ENCODE measurements around the gene MGAT1. TPM values are rescaled to one million over a fixed set of nuclear protein-coding genes. Genes with fewer than 3 reads are reported as not detected.
"Not testable (repeated sequence)": the region's sequence is repeated elsewhere in the genome, so short reads cannot be mapped to it uniquely, and the experiment has no call there.

Gene MGAT1
- total RNA-seq, 2 donors from 2014 or later: 77.1 to 80.8 TPM

DNA sequence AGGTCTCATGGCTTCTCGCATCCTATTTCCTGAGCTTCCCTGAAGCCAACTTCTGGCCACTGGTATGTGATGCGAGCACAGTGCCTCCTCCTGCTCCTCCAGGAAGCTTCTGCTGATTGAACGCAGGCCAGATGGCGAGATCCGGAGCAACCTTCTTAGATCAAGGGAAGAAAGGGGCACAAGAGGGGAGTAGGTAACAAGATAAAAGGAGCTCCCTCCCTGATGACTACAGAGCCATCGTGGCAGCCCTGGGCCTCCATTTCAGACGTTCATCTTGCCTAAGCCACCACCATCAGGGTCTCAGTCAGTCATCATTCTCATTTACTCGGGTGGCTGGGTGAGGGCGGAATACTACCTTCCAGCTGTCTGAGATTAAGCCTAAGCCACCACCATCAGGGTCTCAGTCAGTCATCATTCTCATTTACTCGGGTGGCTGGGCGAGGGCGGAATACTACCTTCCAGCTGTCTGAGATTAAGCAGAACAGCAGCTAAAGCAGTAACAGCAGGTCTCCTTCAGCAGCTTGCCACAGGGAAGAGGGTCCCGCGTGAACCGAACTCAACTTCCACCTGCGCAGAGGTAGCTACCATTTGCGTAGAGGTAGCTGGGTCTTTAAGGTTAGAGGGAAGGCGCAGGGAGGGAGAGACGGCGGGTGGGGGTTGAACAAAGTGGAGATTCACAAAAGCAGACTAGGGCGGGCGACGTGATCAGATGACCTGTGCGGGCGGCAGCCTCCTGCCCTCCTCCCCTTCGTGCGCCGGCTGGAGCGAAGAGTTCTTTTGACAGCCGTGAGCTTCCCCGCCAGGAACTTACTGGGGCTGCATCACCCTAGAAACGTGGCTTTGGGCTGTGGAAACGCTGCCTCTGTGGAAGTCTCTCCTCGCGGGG lies 27.9 kb upstream of the MGAT1 start:
- Mint-ChIP-seq H3K36me3 (ENCODE audit: low read depth) (no peaks in the 10 kb centered on the region), H3K27me3 (no peaks in the 10 kb centered on the region), H3K27ac (peak overlapping the region; percentile 97), H3K4me3 (peak overlapping the region; percentile 97), H3K4me1 (peaks cover 35% of the 10 kb centered on the region)
- ATAC-seq: peak; percentile 77
- H3K9me3 ChIP-seq (ENCODE audit: control insufficient read depth, low read length, poor library complexity, severe bottlenecking): no peaks in the 10 kb centered on the region
- peak; percentile 50 to 62 (median 58) for DNase-seq

DNA sequence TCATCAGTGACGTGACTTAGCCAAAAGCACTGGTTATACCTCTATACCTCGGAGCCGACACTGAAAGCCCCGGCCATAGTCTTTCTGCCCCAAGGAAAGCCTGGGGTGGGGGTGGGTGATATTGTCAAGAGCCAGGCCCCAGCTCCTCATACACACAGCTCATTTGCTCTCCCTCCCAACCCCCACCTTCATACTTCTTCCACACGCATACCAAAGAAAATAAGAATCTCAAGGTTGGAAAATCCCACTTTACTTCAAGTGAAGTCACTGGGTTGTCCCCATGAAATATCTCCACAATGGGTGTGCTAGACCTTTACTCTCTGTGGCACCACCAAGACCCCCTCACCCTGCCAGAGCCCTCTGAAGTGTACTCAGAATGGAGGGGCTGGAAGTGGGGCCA lies 27.1 kb upstream of the MGAT1 start:
- ATAC-seq: no peak
- Mint-ChIP-seq H3K36me3 (ENCODE audit: low read depth) (no peaks in the 10 kb centered on the region), H3K4me3 (peak overlapping the region; percentile 97), H3K4me1 (peaks cover 37% of the 10 kb centered on the region), H3K27ac (peak overlapping the region; percentile 97), H3K27me3 (no peaks in the 10 kb centered on the region)
- DNase-seq: no peak
- no peaks in the 10 kb centered on the region for H3K9me3 ChIP-seq (ENCODE audit: control insufficient read depth, low read length, poor library complexity, severe bottlenecking)

DNA sequence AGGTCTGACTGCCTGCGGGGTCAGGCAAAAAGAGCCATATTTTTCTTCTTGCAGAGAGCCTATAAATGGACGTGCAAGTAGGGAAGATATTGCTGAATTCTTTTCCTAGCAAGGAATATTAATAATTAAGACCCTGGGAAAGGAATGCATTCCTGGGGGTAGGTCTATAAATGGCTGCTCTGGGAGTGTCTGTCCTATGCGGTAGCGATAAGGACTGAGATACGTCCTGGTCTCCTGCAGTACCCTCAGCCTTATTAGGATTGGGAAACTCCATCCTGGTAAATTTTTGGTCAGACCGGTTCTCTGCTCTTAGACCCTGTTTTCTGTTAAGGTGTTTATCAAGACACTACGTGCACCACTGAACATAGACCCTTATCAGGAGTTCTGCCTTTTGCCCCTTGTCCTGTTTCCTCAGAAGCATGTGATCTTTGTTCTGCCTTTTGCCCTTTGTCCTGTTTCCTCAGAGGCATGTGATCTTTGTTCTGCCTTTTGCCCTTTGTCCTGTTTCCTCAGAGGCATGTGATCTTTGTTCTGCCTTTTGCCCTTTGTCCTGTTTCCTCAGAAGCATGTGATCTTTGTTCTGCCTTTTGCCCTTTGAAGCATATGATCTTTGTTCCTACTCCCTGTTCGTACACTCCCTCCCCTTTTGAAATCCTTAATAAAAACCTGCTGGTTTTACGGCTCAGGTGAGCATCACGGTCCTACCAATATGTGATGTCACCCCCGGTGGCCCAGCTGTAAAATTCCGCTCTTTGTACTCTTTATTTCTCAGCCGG lies 26.3 kb upstream of the MGAT1 start:
- not testable (repeated sequence) for DNase-seq; ATAC-seq; H3K27me3 Mint-ChIP-seq; H3K9me3 ChIP-seq (ENCODE audit: control insufficient read depth, low read length, poor library complexity, severe bottlenecking); H3K36me3 Mint-ChIP-seq (ENCODE audit: low read depth)
- Mint-ChIP-seq H3K4me3 (peak overlapping the region; percentile 10), H3K27ac (peak overlapping the region; percentile 97), H3K4me1 (peaks cover 34% of the 10 kb centered on the region)

DNA sequence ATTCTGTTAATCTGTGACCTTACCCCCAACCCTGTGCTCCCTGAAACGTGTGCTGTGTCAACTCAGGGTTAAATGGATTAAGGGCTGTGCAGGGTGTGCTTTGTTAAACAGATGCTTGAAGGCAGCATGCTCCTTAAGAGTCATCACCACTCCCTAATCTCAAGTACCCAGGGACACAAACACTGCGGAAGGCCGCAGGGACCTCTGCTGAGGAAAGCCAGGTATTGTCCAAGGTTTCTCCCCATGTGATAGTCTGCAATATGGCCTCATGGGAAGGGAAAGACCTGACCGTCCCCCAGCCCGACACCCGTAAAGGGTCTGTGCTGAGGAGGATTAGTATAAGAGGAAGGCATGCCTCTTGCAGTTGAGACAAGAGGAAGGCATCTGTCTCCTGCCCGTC lies 24.8 kb upstream of the MGAT1 start:
- not testable (repeated sequence) for H3K27ac Mint-ChIP-seq; ATAC-seq; H3K9me3 ChIP-seq (ENCODE audit: control insufficient read depth, low read length, poor library complexity, severe bottlenecking); H3K27me3 Mint-ChIP-seq; DNase-seq; H3K36me3 Mint-ChIP-seq (ENCODE audit: low read depth); H3K4me3 Mint-ChIP-seq
- peaks cover 28% of the 10 kb centered on the region for H3K4me1 Mint-ChIP-seq

DNA sequence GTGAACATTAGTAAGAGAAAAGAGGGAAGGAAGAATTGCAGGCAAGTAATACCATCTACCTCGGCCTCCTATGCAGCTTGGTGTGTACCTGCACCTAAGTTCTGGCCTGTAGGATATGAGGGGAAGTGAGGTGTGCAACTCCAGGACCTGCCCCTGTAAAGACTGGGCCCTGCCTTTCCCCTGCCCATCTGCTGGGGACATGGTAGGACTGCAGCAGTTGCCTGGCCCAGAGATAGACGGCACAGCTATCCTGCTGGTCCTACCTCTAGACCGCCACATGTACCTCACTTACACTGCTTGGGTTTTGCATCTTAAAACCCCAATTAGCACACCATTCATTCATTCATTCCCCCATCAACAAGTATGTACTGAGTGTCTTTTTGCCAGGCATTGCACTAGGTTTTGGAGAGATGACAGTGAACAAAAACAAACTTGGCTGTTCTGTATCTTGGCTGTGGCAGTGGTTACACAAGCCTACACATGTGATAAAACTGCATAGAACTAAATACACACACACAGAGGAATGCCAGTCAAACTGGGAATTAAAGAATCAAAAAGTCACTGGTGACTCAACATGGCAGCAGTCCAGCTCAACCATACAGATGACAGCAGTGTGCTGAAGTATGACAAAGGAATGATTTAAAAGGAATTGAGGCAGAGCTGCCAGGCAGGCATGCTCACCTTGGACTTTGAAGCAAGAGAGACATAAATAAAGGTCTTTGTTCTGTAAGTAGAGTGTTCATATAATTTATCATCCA lies 23.3 kb upstream of the MGAT1 start:
- ATAC-seq: no peak
- Mint-ChIP-seq H3K4me1 (peaks cover 22% of the 10 kb centered on the region), H3K27ac (peak overlapping the region; percentile 37), H3K4me3 (no peak overlapping the region), H3K36me3 (ENCODE audit: low read depth) (no peaks in the 10 kb centered on the region), H3K27me3 (no peaks in the 10 kb centered on the region)
- no peak for DNase-seq
- no peaks in the 10 kb centered on the region for H3K9me3 ChIP-seq (ENCODE audit: control insufficient read depth, low read length, poor library complexity, severe bottlenecking)

DNA sequence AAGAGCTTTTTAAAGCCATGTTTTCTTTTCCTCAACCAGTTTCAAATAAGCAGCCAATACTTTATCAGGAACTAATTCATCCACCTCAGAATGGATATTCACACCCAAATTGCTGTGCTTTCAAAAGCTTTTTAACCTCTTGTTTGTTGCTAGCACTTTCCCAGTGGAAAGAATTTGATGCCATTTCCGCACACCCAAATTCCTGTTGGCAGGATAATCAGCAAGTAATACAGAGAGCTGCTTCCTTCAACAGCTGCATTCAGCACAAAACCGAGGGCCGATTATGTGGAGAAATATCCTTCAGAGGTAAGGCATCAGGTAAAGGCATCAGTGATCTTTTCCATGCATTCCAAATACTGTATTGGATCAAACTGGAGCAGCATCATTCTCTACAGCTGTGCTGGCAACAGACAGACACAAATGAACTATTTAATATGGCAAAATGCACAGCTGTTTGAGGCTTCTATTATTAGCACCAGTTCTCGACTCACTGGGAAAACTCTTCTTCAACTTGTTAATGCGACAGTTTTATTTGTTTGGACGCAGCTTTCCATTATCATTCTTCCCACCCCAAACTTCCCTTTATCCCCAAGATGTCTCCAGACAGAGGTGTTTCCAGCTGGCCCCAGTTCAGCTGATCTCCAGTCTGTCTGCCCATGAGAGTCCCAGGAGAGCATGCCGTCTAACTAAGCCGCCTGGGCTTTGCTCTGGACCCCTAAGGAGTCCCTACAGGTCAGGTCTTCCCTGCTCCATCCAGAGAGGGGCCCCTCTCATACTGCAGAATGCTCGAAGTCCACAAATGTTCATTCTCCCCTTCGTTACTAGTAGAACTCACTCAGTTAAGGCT lies 22.2 kb upstream of the MGAT1 start:
- DNase-seq (no peak), ATAC-seq (no peak)
- Mint-ChIP-seq H3K4me1 (peaks cover 13% of the 10 kb centered on the region), H3K27ac (peak overlapping the region; percentile 75), H3K36me3 (ENCODE audit: low read depth) (no peaks in the 10 kb centered on the region), H3K4me3 (no peak overlapping the region), H3K27me3 (no peaks in the 10 kb centered on the region)
- H3K9me3 ChIP-seq (ENCODE audit: control insufficient read depth, low read length, poor library complexity, severe bottlenecking): no peaks in the 10 kb centered on the region

DNA sequence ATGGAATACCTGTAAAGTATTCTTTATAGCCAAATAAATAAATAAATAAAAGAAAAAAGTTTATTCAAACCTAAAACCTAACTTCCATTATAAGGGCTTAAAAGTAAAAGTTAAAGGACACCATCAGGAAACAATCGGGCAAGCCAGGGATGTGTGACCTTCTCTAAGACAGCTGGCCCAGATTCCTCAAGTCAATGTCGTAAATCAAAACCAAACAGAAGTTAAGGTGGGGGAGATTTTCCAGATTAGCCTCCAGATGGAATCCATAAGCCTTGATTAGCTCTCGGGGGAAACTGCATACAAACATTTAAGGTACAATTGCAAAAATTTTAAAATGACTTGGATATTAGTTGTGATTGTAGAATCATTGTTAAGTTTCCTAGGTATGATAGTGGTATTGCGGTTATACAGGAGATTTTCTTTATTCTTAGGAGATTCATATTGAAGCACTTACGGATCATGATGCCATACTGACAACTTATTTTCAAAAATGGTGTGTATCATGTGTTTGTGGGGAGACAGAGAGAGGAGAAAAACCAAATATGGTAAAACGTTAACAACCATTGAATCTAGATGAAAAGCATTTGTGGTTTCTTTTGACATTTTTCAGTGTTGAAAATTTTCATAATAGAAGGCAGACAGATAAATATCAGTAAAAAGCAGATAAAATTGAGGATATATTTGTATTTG lies 21.5 kb upstream of the MGAT1 start:
- no peak for ATAC-seq
- DNase-seq: no peak
- Mint-ChIP-seq H3K4me1 (peaks cover 10% of the 10 kb centered on the region), H3K27ac (peak overlapping the region; percentile 75), H3K27me3 (no peaks in the 10 kb centered on the region), H3K36me3 (ENCODE audit: low read depth) (no peaks in the 10 kb centered on the region), H3K4me3 (peak overlapping the region; percentile 15)
- H3K9me3 ChIP-seq (ENCODE audit: control insufficient read depth, low read length, poor library complexity, severe bottlenecking): no peaks in the 10 kb centered on the region

DNA sequence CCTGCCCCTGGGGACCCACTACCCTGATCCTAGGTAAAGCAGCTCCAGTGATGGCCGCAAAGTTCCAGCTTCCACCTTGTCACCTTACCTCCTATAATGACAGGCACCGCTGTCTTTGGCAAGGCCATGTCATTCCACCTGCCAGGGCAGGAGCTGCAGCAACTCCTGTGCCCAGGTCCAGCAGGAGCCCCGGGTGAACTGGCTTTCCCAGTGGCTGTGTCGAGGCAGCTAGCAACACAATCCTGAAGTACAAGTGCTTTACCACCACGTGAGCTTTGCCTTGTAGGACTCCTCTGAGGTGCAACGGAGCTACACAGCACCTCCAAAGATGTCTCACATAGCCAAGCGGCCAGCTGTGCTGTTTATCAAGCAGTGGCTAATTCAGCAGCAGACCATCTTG lies 20.7 kb upstream of the MGAT1 start:
- Mint-ChIP-seq H3K4me3 (no peak overlapping the region), H3K27me3 (no peaks in the 10 kb centered on the region), H3K27ac (no peak overlapping the region), H3K36me3 (ENCODE audit: low read depth) (no peaks in the 10 kb centered on the region), H3K4me1 (peaks cover 10% of the 10 kb centered on the region)
- no peaks in the 10 kb centered on the region for H3K9me3 ChIP-seq (ENCODE audit: control insufficient read depth, low read length, poor library complexity, severe bottlenecking)
- ATAC-seq: no peak
- no peak for DNase-seq

DNA sequence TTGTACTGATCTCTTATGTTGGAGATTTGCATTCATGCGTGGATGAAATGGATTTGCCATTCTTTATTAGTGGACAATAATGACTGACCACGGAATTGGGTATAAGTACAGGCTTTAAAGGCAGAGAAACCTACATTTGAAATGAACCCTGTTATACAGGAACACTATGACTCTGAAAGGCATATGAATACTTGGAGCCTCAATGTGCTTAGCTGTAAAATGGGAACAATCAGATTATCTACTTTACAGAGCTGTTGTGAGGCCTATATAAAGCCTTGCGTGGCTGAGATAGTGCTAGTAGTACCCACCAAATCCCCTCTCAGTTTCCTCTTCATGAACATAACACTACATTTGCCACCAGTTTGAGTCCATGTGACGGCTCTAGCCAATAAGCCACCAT lies 18.9 kb upstream of the MGAT1 start:
- H3K27ac Mint-ChIP-seq: no peak overlapping the region
- no peak for DNase-seq
- H3K4me1 Mint-ChIP-seq: peaks cover 16% of the 10 kb centered on the region
- ATAC-seq: no peak
- no peaks in the 10 kb centered on the region for H3K27me3 Mint-ChIP-seq
- H3K4me3 Mint-ChIP-seq: no peak overlapping the region
- H3K36me3 Mint-ChIP-seq (ENCODE audit: low read depth): no peaks in the 10 kb centered on the region
- H3K9me3 ChIP-seq (ENCODE audit: control insufficient read depth, low read length, poor library complexity, severe bottlenecking): no peaks in the 10 kb centered on the region

DNA sequence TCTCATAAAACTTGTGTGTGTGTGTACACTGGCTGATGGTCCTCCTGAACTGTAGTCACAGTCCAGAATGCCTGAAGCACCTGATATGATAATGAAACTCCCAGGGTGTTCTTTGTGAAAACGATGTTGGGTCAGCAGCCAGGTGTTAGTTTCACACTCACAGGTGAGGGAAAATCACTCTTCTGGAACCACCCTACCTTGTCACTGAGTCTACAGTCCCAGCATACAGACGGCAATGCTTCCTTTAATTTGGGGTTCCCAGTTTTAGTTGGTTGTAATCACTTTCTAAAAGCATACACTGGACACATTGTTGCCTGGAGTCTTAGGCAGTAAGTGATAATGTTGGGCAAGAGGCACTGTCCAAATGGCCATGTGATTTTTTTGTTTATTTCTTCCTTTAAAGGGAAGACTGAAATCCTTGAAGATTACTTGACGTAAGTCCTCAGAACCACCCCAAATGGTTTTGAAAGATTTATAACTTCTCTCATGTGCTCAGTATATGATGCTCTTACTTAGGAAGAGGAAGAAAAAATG lies 18.2 kb upstream of the MGAT1 start:
- peaks cover 20% of the 10 kb centered on the region for H3K4me1 Mint-ChIP-seq
- no peak overlapping the region for H3K27ac Mint-ChIP-seq
- ATAC-seq (peak; percentile 33), DNase-seq (no peak)
- H3K4me3 Mint-ChIP-seq: no peak overlapping the region
- no peaks in the 10 kb centered on the region for H3K9me3 ChIP-seq (ENCODE audit: control insufficient read depth, low read length, poor library complexity, severe bottlenecking)
- no peaks in the 10 kb centered on the region for H3K36me3 Mint-ChIP-seq (ENCODE audit: low read depth)
- no peaks in the 10 kb centered on the region for H3K27me3 Mint-ChIP-seq

DNA sequence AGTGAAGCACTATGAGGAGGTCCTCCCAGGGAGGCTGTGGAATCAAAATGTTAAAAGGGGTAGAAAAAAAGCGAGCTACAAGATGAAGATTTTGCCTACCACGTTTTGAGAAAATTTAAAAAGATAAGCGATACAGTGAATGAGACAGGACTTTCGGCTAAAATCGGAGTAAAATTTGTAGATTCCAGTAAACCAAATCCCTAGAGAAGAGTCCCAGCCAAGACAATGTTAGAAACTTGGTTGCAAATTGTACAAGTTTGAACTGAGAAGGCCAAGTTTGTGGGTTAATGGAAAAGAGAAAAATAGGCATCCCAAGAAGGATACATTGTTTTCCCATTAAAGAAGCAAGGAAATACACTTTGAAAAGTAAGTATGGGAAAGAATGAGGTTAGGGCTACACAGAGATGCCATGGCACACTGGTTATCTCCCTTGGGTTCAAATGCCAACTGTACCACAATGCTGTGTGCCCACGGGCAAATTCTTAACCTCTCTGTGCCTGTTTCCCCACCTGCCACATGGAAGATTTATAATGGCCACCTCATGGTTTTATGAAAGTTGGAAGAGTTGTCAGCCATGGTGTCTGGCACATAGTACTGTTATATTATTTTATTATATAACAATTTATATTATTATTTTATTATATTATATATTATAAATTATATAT lies 16.2 kb upstream of the MGAT1 start:
- ATAC-seq (no peak), DNase-seq (no peak)
- no peaks in the 10 kb centered on the region for H3K9me3 ChIP-seq (ENCODE audit: control insufficient read depth, low read length, poor library complexity, severe bottlenecking)
- no peaks in the 10 kb centered on the region for H3K27me3 Mint-ChIP-seq
- H3K27ac Mint-ChIP-seq: no peak overlapping the region
- no peak overlapping the region for H3K4me3 Mint-ChIP-seq
- H3K4me1 Mint-ChIP-seq: peaks cover 25% of the 10 kb centered on the region
- H3K36me3 Mint-ChIP-seq (ENCODE audit: low read depth): no peaks in the 10 kb centered on the region

Data from T-helper 17 cell (primary cell).